GM12801 (cell line): Measurements from ENCODE around the gene ACTR1B.

Experiments
- TF ChIP-seq, protein P1 (sequence below): IDR thresholded peaks from one replicate; pipeline ENCODE4 v1.5.1; 2011; ENCODE audit warnings: control low read depth; ENCODE audit not compliant: insufficient read length; ENCODE audit errors: extremely low read depth

ACTR1B gene

GRCh38 chr2:97654791-97655190, 9.1 kb downstream of the ACTR1B start:
- TF ChIP-seq, protein P1, sequence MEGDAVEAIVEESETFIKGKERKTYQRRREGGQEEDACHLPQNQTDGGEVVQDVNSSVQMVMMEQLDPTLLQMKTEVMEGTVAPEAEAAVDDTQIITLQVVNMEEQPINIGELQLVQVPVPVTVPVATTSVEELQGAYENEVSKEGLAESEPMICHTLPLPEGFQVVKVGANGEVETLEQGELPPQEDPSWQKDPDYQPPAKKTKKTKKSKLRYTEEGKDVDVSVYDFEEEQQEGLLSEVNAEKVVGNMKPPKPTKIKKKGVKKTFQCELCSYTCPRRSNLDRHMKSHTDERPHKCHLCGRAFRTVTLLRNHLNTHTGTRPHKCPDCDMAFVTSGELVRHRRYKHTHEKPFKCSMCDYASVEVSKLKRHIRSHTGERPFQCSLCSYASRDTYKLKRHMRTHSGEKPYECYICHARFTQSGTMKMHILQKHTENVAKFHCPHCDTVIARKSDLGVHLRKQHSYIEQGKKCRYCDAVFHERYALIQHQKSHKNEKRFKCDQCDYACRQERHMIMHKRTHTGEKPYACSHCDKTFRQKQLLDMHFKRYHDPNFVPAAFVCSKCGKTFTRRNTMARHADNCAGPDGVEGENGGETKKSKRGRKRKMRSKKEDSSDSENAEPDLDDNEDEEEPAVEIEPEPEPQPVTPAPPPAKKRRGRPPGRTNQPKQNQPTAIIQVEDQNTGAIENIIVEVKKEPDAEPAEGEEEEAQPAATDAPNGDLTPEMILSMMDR: no peak

- TF ChIP-seq, protein P1: no peak
Observed at GRCh38 chr2:97654309-97654708, 9.5 kb downstream of the ACTR1B start.

- TF ChIP-seq, protein P1: no peak
Observed at GRCh38 chr2:97653874-97654273, 10.0 kb downstream of the ACTR1B start.

DNA sequence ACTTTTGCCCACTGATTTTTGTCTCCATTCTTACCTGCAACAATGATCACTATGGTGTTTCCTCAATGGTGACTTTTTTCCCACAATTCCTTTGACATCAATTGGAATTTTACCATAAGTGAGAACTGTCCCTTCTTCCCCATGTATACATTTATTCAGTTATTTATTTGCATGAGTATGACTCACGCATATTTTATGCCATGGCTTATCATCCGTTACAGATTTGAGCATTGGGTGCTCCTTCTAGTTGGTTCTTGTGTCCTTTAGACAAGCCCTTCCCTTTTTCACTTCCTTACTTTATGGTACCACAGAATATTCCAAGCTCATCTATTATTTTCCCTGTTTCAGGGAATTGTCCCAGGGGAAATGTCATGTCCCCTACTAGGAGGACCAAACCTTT, 10.4 kb downstream of the ACTR1B start:
- TF ChIP-seq, protein P1: no peak

- TF ChIP-seq, protein P1: no peak
Observed at GRCh38 chr2:97651114-97651513, 12.7 kb downstream of the ACTR1B start.

GRCh38 chr2:97646977-97647376, 16.9 kb downstream of the ACTR1B start:
- TF ChIP-seq, protein P1: no peak

DNA sequence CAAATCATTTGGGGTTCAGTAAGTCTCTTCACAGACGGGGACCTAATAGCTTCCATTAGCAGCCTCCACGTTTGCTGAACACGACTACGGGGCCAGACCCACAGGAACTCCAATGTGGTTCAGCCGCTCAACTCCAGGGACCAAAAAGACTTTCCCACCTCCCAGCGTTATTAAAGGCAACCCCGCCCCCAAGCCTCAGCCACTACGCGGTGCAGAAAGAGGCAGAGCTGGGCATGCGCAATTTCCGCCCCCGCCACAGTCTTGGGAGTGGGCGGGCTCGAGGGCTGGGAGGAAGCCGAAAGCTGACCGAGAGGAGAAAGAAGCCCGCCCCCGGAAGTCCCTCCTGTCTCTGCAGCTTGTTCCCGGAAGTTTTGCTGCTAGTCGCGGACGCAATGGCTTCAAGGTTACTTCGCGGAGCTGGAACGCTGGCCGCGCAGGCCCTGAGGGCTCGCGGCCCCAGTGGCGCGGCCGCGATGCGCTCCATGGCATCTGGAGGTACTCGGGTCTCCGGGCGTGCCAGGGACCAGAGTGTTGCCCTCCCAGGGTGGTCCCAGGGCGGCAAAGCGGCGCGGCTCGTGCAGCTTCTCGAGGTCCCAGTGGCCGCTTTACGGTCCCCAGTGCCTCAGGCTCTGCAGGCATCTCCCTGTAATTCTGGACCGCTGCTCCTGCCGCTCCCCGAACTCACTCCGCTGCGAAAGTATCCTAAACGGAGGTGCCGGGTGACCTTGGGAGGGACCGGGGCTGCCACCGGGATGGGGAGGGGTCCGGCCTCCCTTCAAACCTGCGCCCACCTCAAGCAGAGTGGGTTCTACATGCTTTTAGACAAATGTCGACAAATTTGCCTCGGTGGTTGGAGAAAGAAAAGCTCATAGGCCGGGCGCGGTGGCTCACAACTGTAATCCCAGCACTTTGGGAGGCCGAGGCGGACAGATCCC, 17.9 kb downstream of the ACTR1B start, which contains the start of gene COX5B:
TSS of gene COX5B (plus strand) at position 368 of the 935 bp plus-strand sequence. CDS start at position 393, 25 bp downstream.
- TF ChIP-seq, protein P1: no peak
